GM12874 (cell line): Measurements from ENCODE around the gene CD2AP.

Source experiments
- CTCF ChIP-seq: IDR thresholded peaks from 2 replicates; pipeline ENCODE4 v1.5.1; 2011; ENCODE audit warnings: low read depth, mild to moderate bottlenecking, control low read depth, low read length, moderate library complexity; ENCODE audit not compliant: insufficient read depth

The CD2AP gene

GRCh38 chr6:47471911-47472310 lies 5.7 kb upstream of the CD2AP start:
- TF ChIP-seq CTCF: no peak

GRCh38 chr6:47473791-47474346 lies 3.7 kb upstream of the CD2AP start:
- TF ChIP-seq CTCF: no peak

GRCh38 chr6:47475319-47475816 lies 2.2 kb upstream of the CD2AP start:
- TF ChIP-seq CTCF: no peak

- TF ChIP-seq CTCF: no peak
Observed at GRCh38 chr6:47476781-47477496, 650 bp upstream of the CD2AP start.

GRCh38 chr6:47478233-47479139 lies 897 bp downstream of the CD2AP start:
- no peak for TF ChIP-seq CTCF

GRCh38 chr6:47479140-47479508 lies 1.5 kb downstream of the CD2AP start:
- TF ChIP-seq CTCF: no peak

- no peak for TF ChIP-seq CTCF
Observed at GRCh38 chr6:47479874-47480273, 2.3 kb downstream of the CD2AP start.
